HCT116 (cell line): ENCODE measurements around the gene OR4C11. TPM values are rescaled to one million over a fixed set of nuclear protein-coding genes. Genes with fewer than 3 reads are reported as not detected.

Experiments used
- ATAC-seq: fragments of 200-7000 bp; cut with Tn5 transposase; 2 replicates; pipeline ENCODE4 v1.9.1; 2020; ENCODE audit warnings: mild to moderate bottlenecking, moderate library complexity
- BruUV-seq: library from RNA; stranded (reverse); fragments of 400-500 nt; replicated peaks from 2 replicates; lab custom pipeline; 2021; lab: Mats Ljungman, UMichigan
- CTCF ChIA-PET: fragments of 300-600 bp; sonication (Branson Sonifier 250); formaldehyde crosslinking; loops from one replicate; lab custom pipeline; 2021; ENCODE audit warnings: antibody characterized with exemption; lab: Charles Lee
- POLR2A ChIA-PET: fragments of 300-600, 350-600 bp; sonication (Branson Sonifier 250); formaldehyde crosslinking; loops from one replicate; lab custom pipeline; 2021; ENCODE audit warnings: antibody characterized with exemption; lab: Charles Lee
- RAD21 ChIA-PET, 2 experiments: fragments of 300-600 bp; sonication (Branson Sonifier 250); formaldehyde crosslinking; loops; one replicate each; lab custom pipeline; 2023; ENCODE audit warnings: low total read pairs in 2 of 2; ENCODE audit not compliant: uncharacterized antibody in 2 of 2, unreplicated experiment in 2 of 2, low non-redundant PET in 1 of 2; lab: Charles Lee
- DNase-seq: peaks from one replicate; pipeline ENCODE4 v3.0.0-alpha.2; 2010; ENCODE audit warnings: low read depth, low spot score
- H2AFZ ChIP-seq: fragments of 200-600 bp; shearing (Covaris generic), sonication (generic); 2 replicates; pipeline ENCODE4 v1.6.1; 2017; ENCODE audit warnings: low read depth, mixed run types, mixed read lengths, antibody characterized with exemption, low read length; ENCODE audit not compliant: poor library complexity, severe bottlenecking
- H3K27ac ChIP-seq: 2 replicates; pipeline ENCODE4 v1.5.1; 2012; ENCODE audit warnings: low read depth, low read length
- H3K27me3 ChIP-seq: fragments of 200-600 bp; sonication (generic); 2 replicates; pipeline ENCODE4 v1.6.1; 2016; ENCODE audit warnings: mixed run types, low read length, mixed read lengths; ENCODE audit not compliant: insufficient read depth
- H3K36me3 ChIP-seq, 2 experiments: fragments of 200-500 bp in 1 of 2; fragments of 200-600 bp in 1 of 2; sonication (Bioruptor generic) in 1 of 2; sonication (generic) in 1 of 2; 2 replicates each; pipeline versions ENCODE4 v1.5.1 to v1.6.1; 2014 to 2016; ENCODE audit warnings: low read length in 2 of 2, inconsistent platforms in 1 of 2, mixed read lengths in 1 of 2, mixed run types in 1 of 2; ENCODE audit not compliant: insufficient read depth in 2 of 2, control insufficient read depth in 1 of 2
- H3K4me1 ChIP-seq, 2 experiments: fragments of 200-600 bp in 1 of 2; sonication (generic) in 1 of 2; 2 replicates each; pipeline versions ENCODE4 v1.5.1 to v1.6.1; 2012 to 2017; ENCODE audit warnings: low read length in 2 of 2, inconsistent platforms in 1 of 2, mild to moderate bottlenecking in 1 of 2, mixed read lengths in 1 of 2, mixed run types in 1 of 2, moderate library complexity in 1 of 2; ENCODE audit not compliant: insufficient read depth in 2 of 2, control insufficient read depth in 1 of 2
- H3K4me2 ChIP-seq: fragments of 200-600 bp; sonication (generic); 2 replicates; pipeline ENCODE4 v1.6.1; 2017; ENCODE audit warnings: mixed run types, low read length, mixed read lengths
- H3K4me3 ChIP-seq, 2 experiments: fragments of 200-600 bp in 1 of 2; sonication (generic) in 1 of 2; replicated peaks in 1 of 2; 2 replicates each; pipeline ENCODE4 v1.5.1; 2011 to 2016; ENCODE audit warnings: low read length in 2 of 2, control low read depth in 1 of 2, low read depth in 1 of 2, mild to moderate bottlenecking in 1 of 2, mixed read lengths in 1 of 2, mixed run types in 1 of 2
- H3K79me2 ChIP-seq: fragments of 200-600 bp; sonication (generic); 2 replicates; pipeline ENCODE4 v1.6.1; 2017; ENCODE audit warnings: mild to moderate bottlenecking, mixed run types, low read length, moderate library complexity, mixed read lengths; ENCODE audit not compliant: insufficient read depth
- H3K9ac ChIP-seq: fragments of 200-600 bp; sonication (generic); 2 replicates; pipeline ENCODE4 v1.6.1; 2016; ENCODE audit warnings: low read length, mixed read lengths
- H3K9me2 ChIP-seq: fragments of 200-600 bp; sonication (generic), shearing (Covaris generic); 2 replicates; pipeline ENCODE4 v1.6.1; 2017; ENCODE audit warnings: mixed run types, mild to moderate bottlenecking, moderate library complexity; ENCODE audit not compliant: insufficient read depth
- H3K9me3 ChIP-seq, 2 experiments: fragments of 200-500 bp in 1 of 2; fragments of 200-600 bp in 1 of 2; sonication (Bioruptor generic) in 1 of 2; sonication (generic) in 1 of 2; 2 replicates each; pipeline ENCODE4 v1.6.1; 2014 to 2017; ENCODE audit warnings: low read length in 2 of 2, mixed read lengths in 2 of 2, inconsistent platforms in 1 of 2, low read depth in 1 of 2, mild to moderate bottlenecking in 1 of 2, mixed run types in 1 of 2, moderate library complexity in 1 of 2; ENCODE audit not compliant: control insufficient read depth in 1 of 2, insufficient read depth in 1 of 2
- H4K20me1 ChIP-seq: fragments of 200-600 bp; sonication (generic), shearing (Covaris generic); 2 replicates; pipeline ENCODE4 v1.6.1; 2017; ENCODE audit warnings: mixed run types, mild to moderate bottlenecking, moderate library complexity; ENCODE audit not compliant: insufficient read depth
- CEBPB ChIP-seq: IDR thresholded peaks from 2 replicates; pipeline ENCODE4 v1.6.1; 2012; ENCODE audit warnings: low read depth
- EGR1 ChIP-seq: IDR thresholded peaks from 2 replicates; pipeline ENCODE4 v1.6.1; 2012; ENCODE audit warnings: low read depth
- ELF1 ChIP-seq: IDR thresholded peaks from 2 replicates; pipeline ENCODE4 v1.6.1; 2012; ENCODE audit warnings: low read depth, borderline replicate concordance
- FOSL1 ChIP-seq: IDR thresholded peaks from 2 replicates; pipeline ENCODE4 v1.6.1; 2012; ENCODE audit warnings: low read depth
- SIN3A ChIP-seq: IDR thresholded peaks from 2 replicates; pipeline ENCODE4 v1.6.1; 2012; ENCODE audit warnings: low read depth
- SP1 ChIP-seq: IDR thresholded peaks from 2 replicates; pipeline ENCODE4 v1.6.1; 2012; ENCODE audit warnings: low read depth
- TCF7L2 ChIP-seq: IDR thresholded peaks from 2 replicates; pipeline ENCODE4 v1.7.0; 2011; ENCODE audit warnings: borderline replicate concordance, inconsistent platforms; ENCODE audit not compliant: insufficient read depth, insufficient read length; ENCODE audit errors: extremely low read depth
- YY1 ChIP-seq: IDR thresholded peaks from 2 replicates; pipeline ENCODE4 v1.6.1; 2011; ENCODE audit warnings: low read length, low read depth, moderate library complexity, mild to moderate bottlenecking; ENCODE audit not compliant: insufficient replicate concordance; ENCODE audit errors: extremely low read depth
- ZFX ChIP-seq: fragments of 450-650 bp; IDR thresholded peaks from 2 replicates; pipeline ENCODE4 v1.6.1; 2017
- ZNF274 ChIP-seq: fragments of 200-500 bp; sonication (Bioruptor generic); IDR thresholded peaks from 2 replicates; pipeline ENCODE4 v1.6.1; 2014; ENCODE audit warnings: mild to moderate bottlenecking, low read depth, low read length, inconsistent platforms
- intact Hi-C: fragments of 100-400 bp; cut with micrococcal nuclease; formaldehyde crosslinking; loops from 2 replicates; pipeline ENCODE4 v1.10.0; 2022
- total RNA-seq: library from RNA; stranded (reverse); gene quantifications from one replicate; pipeline ENCODE4 v1.2.1, GENCODE V29; 2021; ENCODE audit not compliant: unreplicated experiment
- TF ChIP-seq, protein P1 (sequence below): IDR thresholded peaks from 2 replicates; pipeline ENCODE4 v1.6.1; 2012
- TF ChIP-seq, protein P2 (sequence below): IDR thresholded peaks from 2 replicates; pipeline ENCODE4 v1.6.1; 2012; ENCODE audit warnings: low read depth
- TF ChIP-seq, protein P3 (sequence below): IDR thresholded peaks from 2 replicates; pipeline ENCODE4 v1.6.1; 2011; ENCODE audit warnings: mild to moderate bottlenecking, low read length, moderate library complexity; ENCODE audit not compliant: insufficient replicate concordance; ENCODE audit errors: extremely low read depth
- TF ChIP-seq, protein P4 (sequence below), 3 experiments: fragments of 200-600 bp in 1 of 3; sonication (generic) in 1 of 3; IDR thresholded peaks in 2 of 3; conservative IDR thresholded peaks in 1 of 3; 2 replicates each; pipeline ENCODE4 v1.5.1; 2012 to 2017; ENCODE audit warnings: low read depth in 2 of 3, low read length in 2 of 3, antibody characterized with exemption in 1 of 3, borderline replicate concordance in 1 of 3, control low read depth in 1 of 3, mild to moderate bottlenecking in 1 of 3, mixed read lengths in 1 of 3, mixed run types in 1 of 3, moderate library complexity in 1 of 3; ENCODE audit not compliant: insufficient read depth in 1 of 3

The OR4C11 gene
- total RNA-seq, 1 experiment from 2014 or later = not detected

DNA sequence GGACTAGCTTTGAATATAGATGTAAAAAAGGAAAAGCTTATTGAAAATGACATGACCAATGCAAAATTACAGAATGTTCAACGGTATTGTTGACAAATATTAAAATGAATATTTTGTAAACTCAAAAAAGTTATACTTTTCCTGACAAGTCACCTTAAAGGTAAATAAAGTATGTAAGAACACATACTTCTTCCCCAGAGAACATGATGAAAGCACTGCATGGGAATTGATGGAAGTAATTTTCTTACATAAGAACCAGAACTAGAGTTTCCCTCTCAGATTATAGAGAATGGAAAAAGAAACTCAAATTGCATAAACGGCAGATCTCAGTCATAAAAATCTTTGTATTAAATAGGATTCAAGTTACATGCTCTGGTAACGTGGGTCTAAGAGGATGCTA lies 27.4 kb upstream of the OR4C11 start, which contains the start of gene OR4P4:
Gene OR4P4, plus strand, starts transcription at position 301 of the 400 bp plus-strand sequence.
- RAD21 ChIA-PET = no interaction called here
- no peak for ATAC-seq
- no peak for DNase-seq
- H3K4me3 ChIP-seq = no peak within 1 kb of the TSS
- no peak within 1 kb of the TSS for H3K27ac ChIP-seq
- no peaks in the 10 kb centered on the region for H3K36me3 ChIP-seq
- BruUV-seq = no TSS peak
- CTCF ChIA-PET = no interaction called here
- H4K20me1 ChIP-seq = no peaks in the 10 kb centered on the region
- H3K4me1 ChIP-seq = no peaks in the 10 kb centered on the region
- no peak within 1 kb of the TSS for H2AFZ ChIP-seq
- no peak within 1 kb of the TSS for H3K4me2 ChIP-seq
- H3K79me2 ChIP-seq = no peaks in the 10 kb centered on the region
- H3K9me2 ChIP-seq = no peaks in the 10 kb centered on the region
- peaks cover 0 to 23% of the 10 kb centered on the region in 2 experiments; a peak in 2 of 4 replicates for H3K9me3 ChIP-seq
- intact Hi-C loops = no loop called here
- no peaks in the 10 kb centered on the region for H3K27me3 ChIP-seq
- TF ChIP-seq, protein P1, sequence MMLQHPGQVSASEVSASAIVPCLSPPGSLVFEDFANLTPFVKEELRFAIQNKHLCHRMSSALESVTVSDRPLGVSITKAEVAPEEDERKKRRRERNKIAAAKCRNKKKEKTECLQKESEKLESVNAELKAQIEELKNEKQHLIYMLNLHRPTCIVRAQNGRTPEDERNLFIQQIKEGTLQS = no peak
- TF ChIP-seq, protein P2, sequence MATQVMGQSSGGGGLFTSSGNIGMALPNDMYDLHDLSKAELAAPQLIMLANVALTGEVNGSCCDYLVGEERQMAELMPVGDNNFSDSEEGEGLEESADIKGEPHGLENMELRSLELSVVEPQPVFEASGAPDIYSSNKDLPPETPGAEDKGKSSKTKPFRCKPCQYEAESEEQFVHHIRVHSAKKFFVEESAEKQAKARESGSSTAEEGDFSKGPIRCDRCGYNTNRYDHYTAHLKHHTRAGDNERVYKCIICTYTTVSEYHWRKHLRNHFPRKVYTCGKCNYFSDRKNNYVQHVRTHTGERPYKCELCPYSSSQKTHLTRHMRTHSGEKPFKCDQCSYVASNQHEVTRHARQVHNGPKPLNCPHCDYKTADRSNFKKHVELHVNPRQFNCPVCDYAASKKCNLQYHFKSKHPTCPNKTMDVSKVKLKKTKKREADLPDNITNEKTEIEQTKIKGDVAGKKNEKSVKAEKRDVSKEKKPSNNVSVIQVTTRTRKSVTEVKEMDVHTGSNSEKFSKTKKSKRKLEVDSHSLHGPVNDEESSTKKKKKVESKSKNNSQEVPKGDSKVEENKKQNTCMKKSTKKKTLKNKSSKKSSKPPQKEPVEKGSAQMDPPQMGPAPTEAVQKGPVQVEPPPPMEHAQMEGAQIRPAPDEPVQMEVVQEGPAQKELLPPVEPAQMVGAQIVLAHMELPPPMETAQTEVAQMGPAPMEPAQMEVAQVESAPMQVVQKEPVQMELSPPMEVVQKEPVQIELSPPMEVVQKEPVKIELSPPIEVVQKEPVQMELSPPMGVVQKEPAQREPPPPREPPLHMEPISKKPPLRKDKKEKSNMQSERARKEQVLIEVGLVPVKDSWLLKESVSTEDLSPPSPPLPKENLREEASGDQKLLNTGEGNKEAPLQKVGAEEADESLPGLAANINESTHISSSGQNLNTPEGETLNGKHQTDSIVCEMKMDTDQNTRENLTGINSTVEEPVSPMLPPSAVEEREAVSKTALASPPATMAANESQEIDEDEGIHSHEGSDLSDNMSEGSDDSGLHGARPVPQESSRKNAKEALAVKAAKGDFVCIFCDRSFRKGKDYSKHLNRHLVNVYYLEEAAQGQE = no peak
- TF ChIP-seq ZFX (no peak), ELF1 (no peak), ZNF274 (no peak), YY1 (no peak), CEBPB (no peak), SP1 (no peak), EGR1 (no peak), TCF7L2 (no peak), SIN3A (no peak), FOSL1 (no peak)
- TF ChIP-seq, protein P3, sequence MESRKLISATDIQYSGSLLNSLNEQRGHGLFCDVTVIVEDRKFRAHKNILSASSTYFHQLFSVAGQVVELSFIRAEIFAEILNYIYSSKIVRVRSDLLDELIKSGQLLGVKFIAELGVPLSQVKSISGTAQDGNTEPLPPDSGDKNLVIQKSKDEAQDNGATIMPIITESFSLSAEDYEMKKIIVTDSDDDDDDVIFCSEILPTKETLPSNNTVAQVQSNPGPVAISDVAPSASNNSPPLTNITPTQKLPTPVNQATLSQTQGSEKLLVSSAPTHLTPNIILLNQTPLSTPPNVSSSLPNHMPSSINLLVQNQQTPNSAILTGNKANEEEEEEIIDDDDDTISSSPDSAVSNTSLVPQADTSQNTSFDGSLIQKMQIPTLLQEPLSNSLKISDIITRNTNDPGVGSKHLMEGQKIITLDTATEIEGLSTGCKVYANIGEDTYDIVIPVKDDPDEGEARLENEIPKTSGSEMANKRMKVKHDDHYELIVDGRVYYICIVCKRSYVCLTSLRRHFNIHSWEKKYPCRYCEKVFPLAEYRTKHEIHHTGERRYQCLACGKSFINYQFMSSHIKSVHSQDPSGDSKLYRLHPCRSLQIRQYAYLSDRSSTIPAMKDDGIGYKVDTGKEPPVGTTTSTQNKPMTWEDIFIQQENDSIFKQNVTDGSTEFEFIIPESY = no peak
- TF ChIP-seq, protein P4, sequence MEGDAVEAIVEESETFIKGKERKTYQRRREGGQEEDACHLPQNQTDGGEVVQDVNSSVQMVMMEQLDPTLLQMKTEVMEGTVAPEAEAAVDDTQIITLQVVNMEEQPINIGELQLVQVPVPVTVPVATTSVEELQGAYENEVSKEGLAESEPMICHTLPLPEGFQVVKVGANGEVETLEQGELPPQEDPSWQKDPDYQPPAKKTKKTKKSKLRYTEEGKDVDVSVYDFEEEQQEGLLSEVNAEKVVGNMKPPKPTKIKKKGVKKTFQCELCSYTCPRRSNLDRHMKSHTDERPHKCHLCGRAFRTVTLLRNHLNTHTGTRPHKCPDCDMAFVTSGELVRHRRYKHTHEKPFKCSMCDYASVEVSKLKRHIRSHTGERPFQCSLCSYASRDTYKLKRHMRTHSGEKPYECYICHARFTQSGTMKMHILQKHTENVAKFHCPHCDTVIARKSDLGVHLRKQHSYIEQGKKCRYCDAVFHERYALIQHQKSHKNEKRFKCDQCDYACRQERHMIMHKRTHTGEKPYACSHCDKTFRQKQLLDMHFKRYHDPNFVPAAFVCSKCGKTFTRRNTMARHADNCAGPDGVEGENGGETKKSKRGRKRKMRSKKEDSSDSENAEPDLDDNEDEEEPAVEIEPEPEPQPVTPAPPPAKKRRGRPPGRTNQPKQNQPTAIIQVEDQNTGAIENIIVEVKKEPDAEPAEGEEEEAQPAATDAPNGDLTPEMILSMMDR (IDR thresholded peaks at IDR 0.05 in 2 of 3, conservative IDR thresholded peaks at IDR 0.05 in 1 of 3; ENCODE audit: borderline replicate concordance in 1 of 3, insufficient read depth in 1 of 3, low read depth in 2 of 3, low read length in 2 of 3) = no peak
- no peak within 1 kb of the TSS for H3K9ac ChIP-seq
- POLR2A ChIA-PET = no interaction called here
